Ishikawa (cell line): ENCODE data around the gene ARID4B.

Experiments
- CEBPB ChIP-seq: IDR thresholded peaks from 2 replicates; pipeline ENCODE4 v1.6.1; 2012
- CREB1 ChIP-seq: IDR thresholded peaks from 2 replicates; pipeline ENCODE4 v1.6.1; 2012; ENCODE audit warnings: low read depth
- EGR1 ChIP-seq: IDR thresholded peaks from 2 replicates; pipeline ENCODE4 v1.6.1; 2012
- EP300 ChIP-seq: IDR thresholded peaks from 2 replicates; pipeline ENCODE4 v1.6.1; 2012; ENCODE audit warnings: borderline replicate concordance
- FOXM1 ChIP-seq: IDR thresholded peaks from 2 replicates; pipeline ENCODE4 v1.6.1; 2012; ENCODE audit warnings: low read depth, borderline replicate concordance
- MAX ChIP-seq: IDR thresholded peaks from 2 replicates; pipeline ENCODE4 v1.6.1; 2012
- NFIC ChIP-seq: IDR thresholded peaks from 2 replicates; pipeline ENCODE4 v1.6.1; 2012
- RAD21 ChIP-seq: IDR thresholded peaks from 2 replicates; pipeline ENCODE4 v1.6.1; 2012; ENCODE audit warnings: low read depth
- REST ChIP-seq: IDR thresholded peaks from 2 replicates; pipeline ENCODE4 v1.6.1; 2012; ENCODE audit warnings: low read depth, mild to moderate bottlenecking
- TAF1 ChIP-seq: IDR thresholded peaks from 2 replicates; pipeline ENCODE4 v1.6.1; 2012; ENCODE audit warnings: low read depth, mild to moderate bottlenecking
- TCF12 ChIP-seq: IDR thresholded peaks from 2 replicates; pipeline ENCODE4 v1.6.1; 2012; ENCODE audit warnings: low read depth
- TEAD4 ChIP-seq: IDR thresholded peaks from 2 replicates; pipeline ENCODE4 v1.6.1; 2012
- USF1 ChIP-seq: IDR thresholded peaks from 2 replicates; pipeline ENCODE4 v1.6.1; 2012
- YY1 ChIP-seq: IDR thresholded peaks from 2 replicates; pipeline ENCODE4 v1.6.1; 2012; ENCODE audit warnings: low read depth
- ZBTB7A ChIP-seq: IDR thresholded peaks from 2 replicates; pipeline ENCODE4 v1.6.1; 2012; ENCODE audit warnings: low read depth

Gene ARID4B

GRCh38 chr1:235328271-235329138 is 526 bp upstream of the ARID4B start, which contains the start of gene GGPS1:
Gene GGPS1, plus strand, starts transcription at chr1:235328570. Its CDS starts 6,695 bp downstream, at chr1:235335265.
- TF ChIP-seq TAF1 (peak; percentile 74), RAD21 (no peak), EGR1 (peak; percentile 99), MAX (peak; percentile 47; the same call in 1 of the 2 replicates), TCF12 (peak; percentile 53; the same call in 1 of the 2 replicates), CREB1 (peak; percentile 47; the same call in 1 of the 2 replicates), ZBTB7A (0 out of 2 replicates have a peak, but pooled peaks have one; percentile 24), CEBPB (no peak), NFIC (no peak), EP300 (no peak), YY1 (peak; percentile 84), FOXM1 (no peak; the same call in 1 of the 2 replicates)

GRCh38 chr1:235326719-235327558 is 1.0 kb downstream of the ARID4B start:
- TF ChIP-seq TCF12 (no peak), RAD21 (peak; percentile 2; the same call in 1 of the 2 replicates), YY1 (peak; percentile 42; the same call in 1 of the 2 replicates)

GRCh38 chr1:235325854-235326253 is 2.1 kb downstream of the ARID4B start:
- TF ChIP-seq REST: no peak
- no peak for TF ChIP-seq EGR1
- TF ChIP-seq EP300: no peak
- TF ChIP-seq YY1: no peak
- no peak for TF ChIP-seq TEAD4
- no peak for TF ChIP-seq USF1
- TF ChIP-seq MAX: no peak

GRCh38 chr1:235325139-235325538 is 2.8 kb downstream of the ARID4B start:
- no peak for TF ChIP-seq EP300
- no peak for TF ChIP-seq FOXM1
- no peak for TF ChIP-seq REST
- TF ChIP-seq NFIC: no peak
- no peak for TF ChIP-seq TEAD4
- TF ChIP-seq EGR1: no peak
- TF ChIP-seq MAX: no peak
- TF ChIP-seq ZBTB7A: no peak
- no peak for TF ChIP-seq TCF12
- no peak for TF ChIP-seq RAD21

- TF ChIP-seq TEAD4: no peak
- no peak for TF ChIP-seq TCF12
- TF ChIP-seq REST: no peak
- TF ChIP-seq CEBPB: no peak
- TF ChIP-seq CREB1: no peak
- no peak for TF ChIP-seq MAX
- no peak for TF ChIP-seq FOXM1
- no peak for TF ChIP-seq EGR1
- TF ChIP-seq EP300: no peak
- TF ChIP-seq ZBTB7A: no peak
- no peak for TF ChIP-seq NFIC
- TF ChIP-seq YY1: no peak
- TF ChIP-seq RAD21: no peak
- no peak for TF ChIP-seq TAF1
- no peak for TF ChIP-seq USF1
These were observed 3.7 kb downstream of the ARID4B start for GRCh38 chr1:235324296-235324695.
